Measurements from ENCODE around the gene NCEH1.
A peak's percentile ranks its signal among the peaks of the same experiment; 100 is the strongest.

NCEH1 gene

DNA sequence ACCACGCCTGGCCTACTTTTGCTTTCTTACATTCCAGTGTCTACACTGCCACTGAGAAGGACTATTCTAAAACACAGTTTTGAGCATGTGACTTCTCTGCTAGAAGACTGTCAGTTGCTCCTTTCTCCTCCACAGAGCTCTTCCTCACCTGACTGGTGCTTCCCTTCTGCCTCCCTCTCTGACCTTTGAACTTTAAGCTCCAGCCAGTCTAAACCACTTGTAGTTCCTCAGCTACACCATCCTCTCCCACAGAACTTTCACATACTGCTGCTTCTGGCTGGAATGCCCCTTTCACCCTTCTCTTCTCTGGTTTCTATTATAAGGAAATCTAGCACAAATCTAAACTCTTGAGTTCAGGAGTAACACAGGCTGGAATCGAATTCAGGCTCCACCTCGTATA lies 9.1 kb downstream of the NCEH1 start:
- H3K36me3 ChIP-seq, result no peaks in the 10 kb centered on the region; a peak in 1 of 22 replicates
- no peaks in the 10 kb centered on the region for H4K20me1 ChIP-seq
- no peaks in the 10 kb centered on the region for H3K27me3 ChIP-seq
- no peaks in the 10 kb centered on the region for H3K9me3 ChIP-seq (replicated peaks in 1 of 11)
- H3K27ac ChIP-seq, result no peak overlapping the region
- TF ChIP-seq Cebpa-rat (IDR thresholded peaks at IDR 0.05), result no peak
- peak overlapping the region in 1 of 11 experiments; percentile 21; a peak in 2 of 22 replicates for H3K4me2 ChIP-seq
- H3K4me1 ChIP-seq, result peaks cover 0 to 40% (median 0%) of the 10 kb centered on the region in 10 experiments; a peak in 7 of 20 replicates
- H3K9ac ChIP-seq, result no peak overlapping the region
- H3K4me3 ChIP-seq, result no peak overlapping the region

DNA sequence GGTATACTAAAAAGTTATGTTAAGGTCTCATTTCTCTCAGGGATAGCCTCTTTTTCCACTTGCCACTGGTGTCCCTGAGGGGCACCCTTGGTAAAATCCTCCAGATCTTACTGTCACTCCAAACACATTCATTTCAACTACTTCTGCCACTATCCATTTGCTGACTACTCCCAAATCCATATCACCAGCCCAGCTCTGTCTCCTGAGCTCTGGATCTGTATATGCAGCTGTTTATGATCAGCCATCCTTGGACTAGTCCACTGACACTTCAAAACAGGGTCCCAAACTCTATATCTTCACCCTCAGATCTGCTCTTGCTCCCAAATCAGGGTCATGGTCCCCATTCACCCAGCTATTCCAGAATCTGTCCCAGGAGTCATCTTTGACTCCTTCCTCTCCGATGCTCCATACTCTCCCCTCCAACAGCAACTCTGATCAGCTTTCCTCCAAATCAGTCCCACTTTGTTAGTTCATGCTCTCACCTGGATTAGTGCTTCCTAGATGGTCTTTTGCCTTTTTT lies 9.9 kb downstream of the NCEH1 start:
- H3K4me2 ChIP-seq, result no peak overlapping the region
- no peak overlapping the region for H3K9ac ChIP-seq
- no peaks in the 10 kb centered on the region for H3K9me3 ChIP-seq (replicated peaks in 1 of 11)
- H3K27ac ChIP-seq, result no peak overlapping the region
- no peak for TF ChIP-seq Cebpa-rat (IDR thresholded peaks at IDR 0.05)
- H3K4me3 ChIP-seq, result no peak overlapping the region
- H3K36me3 ChIP-seq, result no peaks in the 10 kb centered on the region; a peak in 1 of 22 replicates
- no peaks in the 10 kb centered on the region for H4K20me1 ChIP-seq
- H3K4me1 ChIP-seq, result peaks cover 0 to 40% (median 0%) of the 10 kb centered on the region in 10 experiments; a peak in 7 of 20 replicates
- no peaks in the 10 kb centered on the region for H3K27me3 ChIP-seq

DNA sequence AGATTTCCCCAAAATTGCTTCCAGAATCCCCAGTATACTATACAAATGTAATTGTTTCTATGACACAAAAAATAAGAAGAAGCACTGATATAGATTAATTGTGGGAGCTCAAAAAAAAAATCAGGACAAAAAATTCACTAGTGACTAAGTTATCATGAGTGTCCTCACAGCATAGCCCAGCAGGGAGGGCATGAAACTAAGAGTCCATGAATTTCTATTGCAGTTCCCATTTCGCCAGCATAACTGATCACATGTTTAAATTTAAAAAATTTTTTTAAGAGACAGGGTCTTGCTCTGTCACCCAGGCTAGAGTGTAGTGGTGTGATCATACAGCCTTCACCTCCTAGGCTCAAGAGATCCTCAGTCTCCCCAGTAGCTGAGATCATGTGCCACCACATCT lies 10.6 kb downstream of the NCEH1 start:
- peak overlapping the region in 2 of 11 experiments; percentile 15 to 24; a peak in 1 of 22 replicates for H3K4me2 ChIP-seq
- H4K20me1 ChIP-seq, result no peaks in the 10 kb centered on the region
- no peaks in the 10 kb centered on the region; a peak in 1 of 22 replicates for H3K36me3 ChIP-seq
- H3K4me3 ChIP-seq, result no peak overlapping the region
- no peak for TF ChIP-seq Cebpa-rat (IDR thresholded peaks at IDR 0.05)
- no peak overlapping the region for H3K9ac ChIP-seq
- H3K4me1 ChIP-seq, result peaks cover 0 to 40% (median 0%) of the 10 kb centered on the region in 10 experiments; a peak in 7 of 20 replicates
- no peaks in the 10 kb centered on the region for H3K27me3 ChIP-seq
- H3K27ac ChIP-seq, result no peak overlapping the region
- no peaks in the 10 kb centered on the region for H3K9me3 ChIP-seq (replicated peaks in 1 of 11)

DNA sequence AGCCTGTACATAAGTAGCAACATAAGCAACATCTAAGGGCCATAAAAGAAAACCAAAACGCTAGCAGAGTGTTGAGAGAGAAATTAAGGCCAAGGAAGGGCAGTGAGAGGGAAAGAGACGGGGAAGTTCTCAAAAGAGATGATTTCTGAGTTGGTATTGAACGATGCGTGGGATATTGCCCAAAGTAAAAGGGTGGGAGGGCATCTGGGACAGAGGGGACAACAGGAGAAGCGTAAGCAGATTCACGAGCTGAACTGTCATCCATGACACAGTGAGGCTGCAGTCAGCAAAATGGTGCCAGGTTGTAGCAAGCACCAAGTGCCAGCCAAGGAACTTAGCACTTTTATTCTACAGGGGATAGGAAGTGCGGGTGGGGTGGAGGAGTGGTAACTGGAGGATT lies 11.8 kb downstream of the NCEH1 start:
- Histone ChIP-seq H4K20me1 (no peaks in the 10 kb centered on the region), H3K9me3 (replicated peaks in 1 of 11) (no peaks in the 10 kb centered on the region), H3K4me1 (peaks cover 0 to 47% (median 0%) of the 10 kb centered on the region in 10 experiments; a peak in 7 of 20 replicates), H3K27me3 (no peaks in the 10 kb centered on the region), H3K9ac (peak overlapping the region in 2 of 11 experiments; percentile 21 to 22; a peak in 2 of 22 replicates), H3K27ac (peak overlapping the region in 3 of 11 experiments; percentile 58 to 67 (median 64); a peak in 6 of 22 replicates), H3K4me3 (no peak overlapping the region), H3K36me3 (no peaks in the 10 kb centered on the region; a peak in 1 of 22 replicates), H3K4me2 (peak overlapping the region in 4 of 11 experiments; percentile 1 to 82 (median 70); a peak in 7 of 22 replicates)
- TF ChIP-seq Cebpa-rat (IDR thresholded peaks at IDR 0.05), result no peak

DNA sequence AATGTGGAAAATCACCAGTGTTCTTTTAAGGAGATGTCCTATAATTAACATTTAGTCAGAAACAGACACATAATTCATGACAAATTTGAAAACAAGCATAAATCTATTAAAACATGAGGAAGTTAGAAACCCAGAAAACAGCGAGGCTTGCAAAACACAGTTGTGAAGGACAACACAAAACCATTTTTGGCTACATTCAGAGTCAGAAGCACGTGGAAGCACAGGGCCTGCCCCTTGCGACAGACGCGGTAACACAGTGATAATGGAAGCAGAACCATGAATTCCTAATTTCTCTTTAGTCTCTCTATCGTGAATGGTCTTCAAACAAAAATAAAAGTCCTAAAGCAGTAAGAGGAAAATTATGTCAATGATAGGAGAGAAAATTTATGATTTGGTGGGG lies 12.2 kb downstream of the NCEH1 start:
- no peak overlapping the region for H3K4me3 ChIP-seq
- H3K4me2 ChIP-seq, result peak overlapping the region in 4 of 11 experiments; percentile 1 to 82 (median 70); a peak in 7 of 22 replicates
- H3K9me3 ChIP-seq (replicated peaks in 1 of 11), result no peaks in the 10 kb centered on the region
- peak overlapping the region in 1 of 11 experiments; percentile 21; a peak in 1 of 22 replicates for H3K9ac ChIP-seq
- H3K27ac ChIP-seq, result peak overlapping the region in 3 of 11 experiments; percentile 58 to 67 (median 64); a peak in 6 of 22 replicates
- H3K36me3 ChIP-seq, result no peaks in the 10 kb centered on the region; a peak in 1 of 22 replicates
- TF ChIP-seq Cebpa-rat (IDR thresholded peaks at IDR 0.05), result no peak
- no peaks in the 10 kb centered on the region for H4K20me1 ChIP-seq
- H3K27me3 ChIP-seq, result no peaks in the 10 kb centered on the region
- H3K4me1 ChIP-seq, result peaks cover 0 to 51% (median 0%) of the 10 kb centered on the region in 10 experiments; a peak in 7 of 20 replicates

DNA sequence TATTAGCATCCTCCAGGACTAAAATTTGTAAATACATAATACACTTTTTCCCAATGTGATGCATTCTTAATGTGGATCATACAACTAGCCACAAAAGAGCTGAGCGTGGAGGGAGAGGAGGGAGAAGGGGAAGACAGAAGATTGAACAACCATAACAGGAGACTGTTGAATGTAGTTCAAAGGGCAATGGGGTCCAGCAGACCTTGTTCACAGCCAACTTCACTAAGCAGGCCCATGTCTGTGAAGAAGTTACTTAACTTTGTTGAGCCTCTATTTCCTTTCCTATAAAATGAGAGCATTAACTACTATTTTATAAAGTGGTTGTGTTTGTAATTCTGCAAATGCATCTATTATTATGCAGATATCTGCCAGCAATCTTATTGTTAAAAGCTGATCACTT lies 13.3 kb downstream of the NCEH1 start:
- TF ChIP-seq Cebpa-rat (IDR thresholded peaks at IDR 0.05), result no peak
- Histone ChIP-seq H3K9me3 (replicated peaks in 1 of 11) (no peaks in the 10 kb centered on the region), H4K20me1 (no peaks in the 10 kb centered on the region), H3K27ac (no peak overlapping the region), H3K4me2 (peak overlapping the region in 1 of 11 experiments; percentile 82; a peak in 1 of 22 replicates), H3K4me3 (no peak overlapping the region), H3K27me3 (no peaks in the 10 kb centered on the region), H3K36me3 (no peaks in the 10 kb centered on the region; a peak in 1 of 22 replicates), H3K9ac (no peak overlapping the region), H3K4me1 (peaks cover 7 to 62% (median 9%) of the 10 kb centered on the region in 10 experiments)

DNA sequence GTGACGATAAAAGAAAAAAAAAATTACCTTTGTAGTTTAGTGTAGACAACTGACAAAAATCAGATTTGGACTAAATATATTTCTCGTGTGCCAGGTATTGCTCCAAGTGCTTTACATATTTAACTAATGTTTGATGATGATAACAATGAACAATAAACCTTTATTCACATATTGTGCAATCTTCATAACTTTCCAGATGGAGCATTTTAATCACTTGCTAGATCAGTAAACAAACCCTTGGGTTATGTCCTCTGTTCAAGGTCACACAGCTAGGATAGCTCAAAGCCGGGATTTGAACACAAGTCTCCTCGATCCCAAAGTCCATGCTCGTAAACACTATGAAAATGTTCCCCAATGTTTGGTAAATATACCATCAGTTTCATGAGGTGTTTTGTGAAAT lies 14.5 kb downstream of the NCEH1 start:
- Histone ChIP-seq H3K4me2 (no peak overlapping the region), H3K27me3 (no peaks in the 10 kb centered on the region), H3K27ac (no peak overlapping the region), H3K36me3 (no peaks in the 10 kb centered on the region; a peak in 1 of 22 replicates), H4K20me1 (no peaks in the 10 kb centered on the region), H3K9me3 (replicated peaks in 1 of 11) (no peaks in the 10 kb centered on the region), H3K9ac (no peak overlapping the region), H3K4me3 (no peak overlapping the region), H3K4me1 (peaks cover 11 to 68% (median 14%) of the 10 kb centered on the region in 10 experiments)
- TF ChIP-seq Cebpa-rat (IDR thresholded peaks at IDR 0.05), result peak in 5 of 11 experiments; percentile 23 to 47 (median 34); a peak in 2 of 22 replicates

DNA sequence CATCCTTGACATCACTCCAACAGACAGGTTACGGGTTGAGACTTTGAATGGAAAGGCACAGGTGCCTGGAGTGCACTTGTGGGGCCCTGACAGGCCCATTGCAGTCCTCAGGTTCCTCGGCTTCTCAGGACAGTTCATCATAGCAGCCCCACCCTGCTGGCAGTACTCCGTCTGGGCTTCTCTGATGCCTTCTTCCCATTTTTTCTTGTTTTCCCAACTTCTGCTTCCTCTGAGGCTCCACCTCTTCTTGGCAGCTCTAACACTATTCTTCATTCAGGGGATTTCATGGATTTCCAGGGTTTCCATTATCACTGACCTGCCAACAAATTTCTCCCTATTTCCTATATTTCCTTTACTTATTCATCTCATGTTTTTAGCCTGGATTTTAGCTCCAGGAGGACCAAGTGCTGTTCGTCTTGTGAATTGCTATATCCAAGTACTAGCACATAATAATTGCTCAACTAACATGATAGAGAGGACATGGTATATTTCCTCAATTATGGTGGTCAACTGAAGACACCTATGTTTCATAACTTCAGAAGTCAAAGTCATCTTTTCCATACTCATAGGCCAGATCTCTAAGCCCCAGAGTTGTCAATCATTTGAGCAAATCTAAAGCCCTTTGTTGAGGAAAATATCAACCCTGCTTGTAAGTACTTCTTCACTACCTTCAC lies 16.2 kb downstream of the NCEH1 start:
- peak overlapping the region in 2 of 11 experiments; percentile 1 to 65; a peak in 2 of 22 replicates for H3K4me2 ChIP-seq
- no peak overlapping the region for H3K4me3 ChIP-seq
- no peaks in the 10 kb centered on the region for H3K9me3 ChIP-seq (replicated peaks in 1 of 11)
- no peaks in the 10 kb centered on the region; a peak in 1 of 22 replicates for H3K36me3 ChIP-seq
- H3K4me1 ChIP-seq, result peaks cover 11 to 58% (median 14%) of the 10 kb centered on the region in 10 experiments
- H3K9ac ChIP-seq, result no peak overlapping the region
- H3K27ac ChIP-seq, result no peak overlapping the region
- no peaks in the 10 kb centered on the region for H4K20me1 ChIP-seq
- no peak for TF ChIP-seq Cebpa-rat (IDR thresholded peaks at IDR 0.05)
- no peaks in the 10 kb centered on the region for H3K27me3 ChIP-seq

DNA sequence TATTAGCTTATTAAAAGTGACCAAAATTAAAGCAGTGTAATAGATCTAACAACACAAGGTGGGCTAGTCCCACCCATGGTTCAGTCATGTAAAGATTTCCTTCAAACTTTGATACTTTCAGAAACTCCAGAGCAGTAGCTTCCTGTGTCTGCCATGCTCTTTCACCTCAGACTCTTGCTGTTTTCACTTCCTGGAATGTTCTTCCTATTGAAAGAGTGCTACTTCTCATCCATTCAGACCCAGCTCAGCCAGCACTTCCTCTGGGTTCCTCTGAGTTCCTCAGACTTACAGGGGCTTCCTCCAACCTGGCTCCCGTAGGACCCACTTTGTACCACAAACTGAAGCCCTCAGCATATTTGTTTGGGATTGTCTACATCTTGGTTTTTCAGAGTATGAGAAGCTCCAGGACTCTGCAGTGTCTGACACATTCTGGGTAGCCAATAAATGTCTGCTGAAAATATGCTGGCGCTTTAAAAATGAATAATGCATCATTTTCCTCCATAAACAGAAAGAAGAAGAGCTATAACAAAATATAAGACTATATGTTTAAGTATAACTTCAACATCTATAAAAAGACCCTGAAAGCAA lies 18.0 kb downstream of the NCEH1 start:
- H3K36me3 ChIP-seq, result no peaks in the 10 kb centered on the region
- H3K4me2 ChIP-seq, result peak overlapping the region; percentile 24 to 62 (median 43); a peak in 21 of 22 replicates
- no peak overlapping the region for H3K9ac ChIP-seq
- no peaks in the 10 kb centered on the region for H3K9me3 ChIP-seq (replicated peaks in 1 of 11)
- H3K27me3 ChIP-seq, result no peaks in the 10 kb centered on the region
- H4K20me1 ChIP-seq, result no peaks in the 10 kb centered on the region
- no peak for TF ChIP-seq Cebpa-rat (IDR thresholded peaks at IDR 0.05)
- peak overlapping the region in 8 of 11 experiments; percentile 3 to 57 (median 44); a peak in 14 of 22 replicates for H3K27ac ChIP-seq
- H3K4me3 ChIP-seq, result no peak overlapping the region
- peaks cover 11 to 39% (median 13%) of the 10 kb centered on the region in 10 experiments for H3K4me1 ChIP-seq

All from BLaER1 treated with 17β-estradiol and CSF1 and Interleukin-3, amounts not matched to agents 10 nM and 100 nM (cell line).